HT1080 (cell line): ENCODE results near the gene ACAD10. TPM values are rescaled to one million over a fixed set of nuclear protein-coding genes. Genes with fewer than 3 reads are reported as not detected.
"Not testable (repeated sequence)": the region's sequence is repeated elsewhere in the genome, so short reads cannot be mapped to it uniquely, and the experiment has no call there.

Experiments
- DNase-seq: peaks from one replicate; pipeline ENCODE4 v3.0.0-alpha.2; 2015; ENCODE audit warnings: low read depth
- total RNA-seq: library from RNA; depleted of rRNA; stranded (reverse); fragments of >200 nt; shearing (Covaris generic); gene quantifications from 2 replicates; pipeline ENCODE4 v1.2.3, GENCODE V29; 2014

The ACAD10 gene
- total RNA-seq, 1 experiment from 2014 or later, result 10.7 TPM

- no peak for DNase-seq
These were observed 787 bp downstream of the ACAD10 start for GRCh38 chr12:111686574-111687105.

GRCh38 chr12:111687255-111687654 is 1.4 kb downstream of the ACAD10 start:
- DNase-seq, result no peak

GRCh38 chr12:111687952-111688351 is 2.1 kb downstream of the ACAD10 start:
- DNase-seq, result no peak

- no peak for DNase-seq
These were observed 5.4 kb downstream of the ACAD10 start for GRCh38 chr12:111691262-111691661.

- DNase-seq, result no peak
These were observed 6.8 kb downstream of the ACAD10 start for GRCh38 chr12:111692575-111693210.

- no peak for DNase-seq
These were observed 8.0 kb downstream of the ACAD10 start for GRCh38 chr12:111693818-111694217.

- no peak for DNase-seq
These were observed 14.1 kb downstream of the ACAD10 start for GRCh38 chr12:111699962-111700361.

- no peak for DNase-seq
These were observed 19.8 kb downstream of the ACAD10 start for GRCh38 chr12:111705672-111706071.

GRCh38 chr12:111706145-111706544 is 20.3 kb downstream of the ACAD10 start:
- DNase-seq, result no peak

- DNase-seq, result no peak
These were observed 29.4 kb downstream of the ACAD10 start for GRCh38 chr12:111715279-111715678.

- not testable (repeated sequence) for DNase-seq
These were observed 33.5 kb downstream of the ACAD10 start for GRCh38 chr12:111719316-111719715.

- DNase-seq, result no peak
These were observed 34.6 kb downstream of the ACAD10 start for GRCh38 chr12:111720457-111720856.

GRCh38 chr12:111723646-111724360 is 38.0 kb downstream of the ACAD10 start:
- not testable (repeated sequence) for DNase-seq

GRCh38 chr12:111728795-111729194 is 42.9 kb downstream of the ACAD10 start:
- DNase-seq, result no peak

GRCh38 chr12:111730420-111730819 is 44.6 kb downstream of the ACAD10 start:
- no peak for DNase-seq

- DNase-seq, result no peak
These were observed 46.9 kb downstream of the ACAD10 start for GRCh38 chr12:111732786-111733185.

GRCh38 chr12:111733340-111733915 is 47.6 kb downstream of the ACAD10 start:
- no peak for DNase-seq

GRCh38 chr12:111739524-111739923 is 53.7 kb downstream of the ACAD10 start:
- DNase-seq, result not testable (repeated sequence)

- DNase-seq, result no peak
These were observed 55.5 kb downstream of the ACAD10 start for GRCh38 chr12:111741235-111741812.

GRCh38 chr12:111745211-111745610 is 59.4 kb downstream of the ACAD10 start:
- no peak for DNase-seq

GRCh38 chr12:111747333-111747732 is 61.5 kb downstream of the ACAD10 start:
- no peak for DNase-seq

- no peak for DNase-seq
These were observed 62.4 kb downstream of the ACAD10 start for GRCh38 chr12:111748151-111748672.
